ENCODE measurements around the gene MATCAP1. TPM values are rescaled to one million over a fixed set of nuclear protein-coding genes. Genes with fewer than 3 reads are reported as not detected.

Gene MATCAP1
- total and polyA plus RNA-seq, 2 of the 8 experiments (the other 6 are each of a cell fraction or from before 2014, with no cell fraction given) = 22.9 to 27.5 TPM

GRCh38 chr16:67191995-67192681, 8.4 kb upstream of the MATCAP1 start, which contains the start of gene E2F4 (continued):
- TF ChIP-seq SP1 (IDR thresholded peaks at IDR 0.05; ENCODE audit: low read depth, low read length) (peak; percentile 67; the same call in 1 of the 2 replicates), RFX5 (IDR thresholded peaks at IDR 0.05; ENCODE audit: borderline replicate concordance, low read depth, low read length) (no peak), POU5F1 (IDR thresholded peaks at IDR 0.05; ENCODE audit: low read depth, low read length) (no peak), FOSL1 (IDR thresholded peaks at IDR 0.05; ENCODE audit: insufficient read depth, low read depth, low read length) (no peak), KDM4A (IDR thresholded peaks at IDR 0.05; ENCODE audit: low read depth, low read length, severe bottlenecking) (peak; percentile 73), CBX8 (IDR thresholded peaks at IDR 0.05; ENCODE audit: borderline replicate concordance, low read depth, low read length) (no peak), BCL11A (IDR thresholded peaks at IDR 0.05; ENCODE audit: low read depth in 2 of 2, low read length in 2 of 2) (no peak), CTBP2 (IDR thresholded peaks at IDR 0.05; ENCODE audit: borderline replicate concordance, insufficient read depth, insufficient read length, low read length) (no peak), USF2 (IDR thresholded peaks at IDR 0.05; ENCODE audit: low read length) (no peak), JUND (IDR thresholded peaks at IDR 0.05; ENCODE audit: low read length) (no peak), SIX5 (IDR thresholded peaks at IDR 0.05; ENCODE audit: low read depth, low read length) (no peak), BRCA1 (IDR thresholded peaks at IDR 0.05; ENCODE audit: low read depth, low read length) (no peak), JUN (IDR thresholded peaks at IDR 0.05; ENCODE audit: low read depth, low read length) (no peak), ZNF274 (IDR thresholded peaks at IDR 0.05; ENCODE audit: borderline replicate concordance, extremely low read depth, low read length) (no peak), CTCF (IDR thresholded peaks at IDR 0.05; ENCODE audit: control extremely low read depth in 1 of 3, insufficient read depth in 1 of 3, low read depth in 1 of 3, low read length in 3 of 3) (0 out of 4 replicates have a peak, but pooled peaks of 1 of the 3 experiments have one; percentile 0), SRF (IDR thresholded peaks at IDR 0.05; ENCODE audit: low read depth, low read length) (no peak), RAD21 (IDR thresholded peaks at IDR 0.05 in 1 of 2, conservative IDR thresholded peaks at IDR 0.05 in 1 of 2; ENCODE audit: low read depth in 2 of 2, low read length in 2 of 2) (no peak), SIN3A (conservative IDR thresholded peaks at IDR 0.05 in 1 of 2, IDR thresholded peaks at IDR 0.05 in 1 of 2; ENCODE audit: low read depth in 1 of 2, low read length in 2 of 2) (peak; percentile 60 to 87; a peak in 2 of 4 replicates), YY1 (IDR thresholded peaks at IDR 0.05; ENCODE audit: low read depth, low read length) (peak; percentile 72), CBX5 (IDR thresholded peaks at IDR 0.05; ENCODE audit: low read depth, low read length) (no peak), ASH2L (IDR thresholded peaks at IDR 0.05; ENCODE audit: low read length) (peak; percentile 35)
